GM19238 (cell line): ENCODE measurements around the gene TNKS1BP1.
A peak's percentile ranks its signal among the peaks of the same experiment; 100 is the strongest.

Source experiments
- DNase-seq: peaks from one replicate; pipeline ENCODE4 v3.0.0; 2011; ENCODE audit warnings: low spot score; ENCODE audit not compliant: insufficient read length

The TNKS1BP1 gene

GRCh38 chr11:57332694-57333440 lies 8.1 kb upstream of the TNKS1BP1 start:
- DNase-seq, result no peak

GRCh38 chr11:57331720-57332119 lies 7.0 kb upstream of the TNKS1BP1 start:
- no peak for DNase-seq

DNA sequence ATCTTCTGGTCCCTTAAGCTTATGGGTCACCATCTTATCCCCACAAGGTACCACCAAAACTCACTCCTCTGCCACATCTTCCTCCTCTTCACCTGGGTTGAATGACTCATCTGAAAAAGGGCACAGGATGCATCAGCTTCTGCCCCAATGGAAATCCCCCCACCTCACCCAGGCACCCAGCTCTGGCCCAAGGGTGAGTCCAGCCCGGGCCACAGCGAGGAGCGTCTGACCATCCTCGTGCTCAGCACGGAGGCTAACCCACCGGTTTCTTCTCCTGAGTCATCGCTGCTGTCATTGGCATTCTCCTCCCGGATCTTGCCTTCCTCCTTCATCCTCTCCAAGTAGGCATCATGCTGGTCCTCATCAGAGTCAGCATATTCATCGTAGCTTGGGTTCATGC lies 5.3 kb upstream of the TNKS1BP1 start:
- DNase-seq, result no peak

GRCh38 chr11:57327721-57328120 lies 3.0 kb upstream of the TNKS1BP1 start:
- DNase-seq, result no peak

- no peak for DNase-seq
Observed at GRCh38 chr11:57325735-57326048, 940 bp upstream of the TNKS1BP1 start.

DNA sequence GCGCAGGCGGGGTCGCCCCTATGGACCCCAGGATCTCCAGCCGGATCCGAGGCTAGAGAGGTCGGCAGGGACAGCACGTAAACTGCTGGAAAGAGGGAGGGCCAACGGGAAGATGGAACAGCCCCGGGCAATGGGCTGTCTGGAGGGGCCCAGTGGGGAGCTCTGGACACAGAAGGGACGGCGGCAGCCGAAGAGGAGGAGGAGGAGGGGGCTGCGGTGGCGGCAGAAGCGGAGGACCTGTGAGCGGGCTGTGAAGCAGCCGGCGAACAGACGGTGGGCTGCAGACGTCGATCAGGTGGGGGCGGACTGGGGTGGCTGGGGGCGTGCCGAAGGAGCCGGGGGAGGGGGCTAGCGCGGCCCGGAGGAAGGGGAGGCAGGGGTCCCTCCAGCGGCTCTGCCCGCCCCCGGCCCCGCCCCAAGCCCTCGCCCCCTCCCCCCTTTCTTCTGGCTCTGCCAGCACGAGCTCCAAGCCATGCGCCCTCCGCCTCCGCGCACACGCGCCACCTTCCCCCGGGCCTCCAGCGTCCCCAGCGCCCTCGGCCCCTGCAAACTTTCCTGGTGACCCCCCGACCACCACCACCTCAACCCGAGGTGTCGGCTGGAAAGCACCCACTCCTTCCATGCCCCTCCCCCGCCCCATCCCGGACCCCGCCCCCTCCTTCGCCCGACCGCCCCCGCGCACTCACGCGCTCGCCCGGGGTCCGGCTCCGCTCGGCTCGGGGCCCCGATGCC lies 432 bp downstream of the TNKS1BP1 start:
- peak; percentile 22 for DNase-seq

- DNase-seq, result no peak
Observed at GRCh38 chr11:57323855-57324153, 948 bp downstream of the TNKS1BP1 start.

GRCh38 chr11:57323167-57323854 lies 1.4 kb downstream of the TNKS1BP1 start:
- no peak for DNase-seq

GRCh38 chr11:57322256-57323166 lies 2.2 kb downstream of the TNKS1BP1 start:
- DNase-seq, result no peak

DNA sequence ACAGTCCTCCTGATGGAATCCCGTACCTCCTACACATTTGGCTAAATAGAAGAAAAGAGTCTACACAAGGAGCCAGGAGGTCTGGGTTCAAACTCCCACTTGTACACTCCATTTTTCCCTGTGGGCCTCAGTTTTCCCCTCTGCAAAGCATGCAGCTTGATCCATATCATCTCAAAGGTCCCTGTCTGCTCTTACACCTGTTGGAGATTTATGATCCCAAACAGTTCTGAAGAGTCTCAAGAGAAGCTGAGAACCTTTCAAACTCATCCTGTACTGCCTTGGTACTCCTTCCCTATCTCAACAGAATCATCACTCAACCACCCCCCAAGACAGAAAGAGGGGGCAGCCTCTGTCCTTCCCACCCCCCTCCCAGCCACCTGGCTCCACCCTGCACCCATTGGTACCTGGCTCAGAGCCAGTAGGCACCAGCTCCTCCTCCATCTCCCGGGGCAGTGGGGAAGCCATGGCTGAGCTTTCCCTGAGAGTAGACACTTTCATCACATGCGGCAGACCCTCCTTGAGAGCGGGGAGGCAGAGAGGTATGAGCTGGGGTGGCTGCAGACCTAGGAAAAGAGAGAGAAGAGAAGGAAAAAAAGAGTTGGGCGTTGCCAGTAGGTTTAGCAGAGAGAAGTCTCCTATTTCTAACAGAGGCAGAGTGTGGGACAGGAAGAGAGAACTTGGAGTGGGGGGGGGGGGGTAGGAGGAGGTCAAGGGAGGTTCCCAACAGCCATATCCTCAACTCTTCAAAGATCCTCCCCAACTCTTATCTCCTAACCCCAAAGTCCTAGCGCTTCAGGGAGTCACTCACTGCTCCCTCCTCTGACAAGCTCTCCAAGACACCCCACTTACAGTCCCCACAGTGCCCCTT lies 3.1 kb downstream of the TNKS1BP1 start:
- no peak for DNase-seq

- DNase-seq, result no peak
Observed at GRCh38 chr11:57320719-57321387, 3.9 kb downstream of the TNKS1BP1 start.

DNA sequence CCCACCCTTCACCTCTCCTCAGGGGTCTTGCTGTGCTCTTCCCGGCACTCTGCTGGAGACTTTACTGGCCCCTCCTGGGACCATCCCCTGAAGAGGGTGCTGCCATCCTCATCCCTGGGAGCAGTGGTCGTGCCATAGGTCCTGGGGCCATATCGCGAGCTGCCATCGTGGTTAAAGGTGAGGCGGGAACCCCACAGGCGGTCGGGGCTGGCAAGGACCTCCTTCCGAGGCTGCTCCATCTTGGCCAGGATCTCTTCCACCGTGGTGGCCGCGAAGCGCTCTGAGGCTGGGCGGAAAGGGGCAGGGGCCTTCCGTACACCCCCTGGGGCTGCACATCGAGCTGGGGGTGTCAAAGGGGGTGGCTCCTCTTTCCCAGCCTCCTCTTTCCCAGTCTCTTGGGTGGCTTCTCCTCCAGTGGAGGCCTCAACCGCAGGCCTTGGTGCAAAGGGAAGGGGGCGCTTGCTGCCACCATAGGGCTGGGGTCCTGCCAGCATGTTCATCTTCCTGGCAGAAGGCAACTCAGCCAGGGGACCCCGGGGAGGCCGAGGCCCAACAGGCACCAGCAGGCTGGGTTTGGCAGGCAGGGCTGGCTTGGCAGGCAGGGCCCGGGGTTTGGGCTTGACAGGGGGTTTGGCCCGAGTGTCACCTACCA lies 4.6 kb downstream of the TNKS1BP1 start:
- no peak for DNase-seq

- DNase-seq, result no peak
Observed at GRCh38 chr11:57318178-57318577, 6.6 kb downstream of the TNKS1BP1 start.

GRCh38 chr11:57316017-57316416 lies 8.7 kb downstream of the TNKS1BP1 start:
- no peak for DNase-seq

DNA sequence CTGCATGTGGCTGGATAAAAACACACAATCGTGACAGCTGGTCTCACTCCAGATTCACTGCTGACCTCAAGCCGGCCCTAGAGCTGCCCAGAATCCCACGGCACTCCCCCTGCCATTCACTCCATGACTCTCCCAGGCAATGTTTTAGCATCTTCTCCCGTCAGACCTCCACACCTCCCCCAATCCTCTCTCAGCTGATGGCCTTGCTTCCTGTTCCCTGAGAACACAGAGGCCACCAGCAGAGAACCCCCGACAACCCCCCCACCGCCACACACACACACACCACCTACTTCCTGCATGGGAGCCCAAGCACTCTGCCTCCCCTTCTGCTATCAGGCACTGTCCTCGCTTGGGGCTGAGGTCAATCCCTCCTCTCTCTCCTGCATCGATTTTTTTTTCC lies 9.3 kb downstream of the TNKS1BP1 start:
- no peak for DNase-seq

DNA sequence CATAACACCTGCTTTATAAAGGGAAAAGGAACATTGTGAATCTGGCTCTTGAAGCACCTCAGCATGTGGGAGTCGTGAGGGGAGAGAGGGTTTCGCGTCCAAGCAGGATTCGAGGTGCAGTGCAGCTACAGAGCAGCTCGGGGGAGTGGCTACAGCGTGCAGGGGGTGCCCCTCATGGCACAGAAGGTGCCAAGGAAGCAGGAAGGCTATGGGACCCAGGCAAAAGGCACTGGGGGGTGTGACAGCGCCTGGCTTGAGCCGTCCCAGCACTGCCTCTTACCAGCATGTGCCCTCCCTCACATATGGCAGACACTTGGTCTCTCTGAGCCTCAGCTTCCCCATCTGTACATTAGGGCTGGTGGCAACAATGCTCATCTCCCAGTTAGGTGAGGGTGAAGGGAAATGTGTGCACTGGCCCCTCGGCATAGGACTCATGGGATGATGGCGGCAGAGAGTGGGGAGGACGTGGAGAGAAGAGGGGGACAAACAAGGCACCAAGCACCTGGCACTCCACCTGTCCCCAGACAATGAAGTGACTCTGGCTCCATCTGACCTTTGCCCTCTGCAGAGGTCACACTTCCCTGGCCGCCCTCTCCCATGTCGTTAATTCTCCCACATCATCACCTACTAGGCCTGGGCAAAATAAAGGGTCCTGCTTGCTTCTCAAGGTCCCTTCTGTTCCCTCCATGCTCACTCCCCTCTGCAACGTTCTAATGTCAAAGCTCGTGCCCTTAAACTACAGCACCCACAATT lies 10.4 kb downstream of the TNKS1BP1 start:
- no peak for DNase-seq

DNA sequence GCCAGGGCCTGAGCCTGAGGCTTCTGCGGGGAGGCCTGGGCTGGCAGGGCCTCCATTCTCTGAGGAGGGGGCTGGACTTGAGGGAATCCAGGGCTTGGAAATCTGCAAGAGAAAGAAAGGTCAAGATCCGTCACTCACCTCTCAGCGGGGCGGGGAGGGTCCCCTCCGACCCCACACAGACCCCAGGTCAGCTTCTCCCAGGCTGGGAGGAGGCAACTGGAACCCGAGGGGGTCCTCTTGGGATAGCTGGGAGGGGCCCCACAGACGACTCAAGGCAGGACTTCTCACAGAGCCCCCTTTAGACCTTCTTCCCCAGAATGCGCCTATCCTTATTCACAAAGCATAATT lies 11.0 kb downstream of the TNKS1BP1 start:
- no peak for DNase-seq

DNA sequence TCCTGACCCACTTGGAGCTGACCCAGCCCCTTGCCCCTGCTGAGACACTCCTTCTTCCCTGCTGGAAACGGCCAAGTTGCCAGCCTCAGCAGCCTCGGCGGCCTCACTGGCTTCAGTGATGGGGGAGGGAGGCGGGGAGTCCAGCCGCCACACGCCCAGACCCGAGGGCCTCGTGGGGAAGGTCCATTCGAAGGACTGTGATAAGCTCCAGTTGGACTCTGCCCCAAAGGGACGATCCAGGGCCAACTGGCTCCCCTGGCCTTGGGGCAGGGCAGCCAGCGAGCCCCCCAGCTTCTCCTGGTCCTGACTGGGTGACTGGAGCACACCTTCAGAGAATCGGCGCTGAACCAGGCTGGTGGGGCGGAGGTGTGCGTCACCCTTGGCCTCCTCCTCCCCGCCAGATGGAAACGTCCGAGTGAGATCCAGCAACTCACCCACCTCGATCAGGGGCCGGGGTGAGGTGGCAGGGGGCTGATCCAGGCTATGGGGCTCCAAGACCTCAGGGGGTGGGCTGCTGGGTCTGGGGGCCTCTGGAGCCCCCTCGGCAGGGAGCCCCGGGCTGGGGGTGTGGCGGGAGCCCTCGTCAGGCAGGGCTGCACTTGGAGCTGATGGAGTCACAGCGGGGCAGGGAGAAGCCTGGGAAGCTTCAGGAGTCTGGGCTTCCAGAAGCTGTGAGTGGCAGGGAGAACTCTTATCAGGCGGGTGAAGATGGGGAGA lies 11.5 kb downstream of the TNKS1BP1 start:
- no peak for DNase-seq
